ENCODE data around the gene AP4M1. TPM values are rescaled to one million over a fixed set of nuclear protein-coding genes. Genes with fewer than 3 reads are reported as not detected.

The AP4M1 gene
- total and polyA plus RNA-seq, 9 of the 15 experiments (the other 6 are each of a cell fraction or from before 2014, with no cell fraction given) = 1.3 to 30.9 (median 14.1) TPM

DNA sequence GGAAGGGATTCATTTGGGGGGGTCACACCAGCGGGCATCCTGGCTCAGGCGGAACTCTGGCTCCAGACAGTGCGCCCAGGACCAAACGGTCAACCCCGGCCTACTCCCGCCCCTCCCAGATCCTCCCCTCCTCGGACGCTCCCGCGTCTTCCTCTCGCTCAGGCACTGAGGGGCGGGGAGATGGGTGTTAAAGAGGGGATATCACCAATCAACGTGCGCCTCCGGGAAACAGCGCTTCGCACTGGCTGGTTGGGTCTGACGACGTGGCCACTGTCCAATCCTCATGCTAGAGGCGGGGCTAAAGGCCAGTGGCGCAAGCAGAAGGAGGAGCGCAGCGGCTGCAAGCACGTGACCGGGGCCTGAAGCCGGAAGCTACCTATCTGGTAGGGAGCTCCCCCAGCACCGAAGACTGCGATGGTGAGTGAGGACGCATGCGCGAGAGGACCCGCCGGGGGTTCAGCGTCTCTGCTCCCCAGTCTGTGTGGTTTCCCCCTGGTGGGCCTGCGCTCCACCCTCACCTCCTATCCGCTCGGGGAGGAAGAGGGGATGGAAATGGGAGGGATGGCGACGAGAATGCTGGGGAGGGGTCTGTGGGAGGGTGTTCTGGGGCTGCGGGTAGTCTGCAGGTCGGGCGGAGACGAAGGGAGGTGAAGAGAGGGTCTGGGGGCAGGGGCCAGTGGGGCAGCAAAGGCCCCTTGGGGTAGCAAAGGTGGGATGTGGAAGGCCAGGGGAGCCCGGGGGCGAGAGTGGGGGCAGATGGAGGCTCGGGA is 47.3 kb downstream of the AP4M1 start, which contains the start of gene LAMTOR4 (continued):
- peak; percentile 89 for TF ChIP-seq MGA (IDR thresholded peaks at IDR 0.05)
- no peak for TF ChIP-seq BMI1 (IDR thresholded peaks at IDR 0.05; ENCODE audit: low read length)
- TF ChIP-seq CHD2 (IDR thresholded peaks at IDR 0.05; ENCODE audit: low read depth, low read length) = peak; percentile 90
- TF ChIP-seq, protein P1, sequence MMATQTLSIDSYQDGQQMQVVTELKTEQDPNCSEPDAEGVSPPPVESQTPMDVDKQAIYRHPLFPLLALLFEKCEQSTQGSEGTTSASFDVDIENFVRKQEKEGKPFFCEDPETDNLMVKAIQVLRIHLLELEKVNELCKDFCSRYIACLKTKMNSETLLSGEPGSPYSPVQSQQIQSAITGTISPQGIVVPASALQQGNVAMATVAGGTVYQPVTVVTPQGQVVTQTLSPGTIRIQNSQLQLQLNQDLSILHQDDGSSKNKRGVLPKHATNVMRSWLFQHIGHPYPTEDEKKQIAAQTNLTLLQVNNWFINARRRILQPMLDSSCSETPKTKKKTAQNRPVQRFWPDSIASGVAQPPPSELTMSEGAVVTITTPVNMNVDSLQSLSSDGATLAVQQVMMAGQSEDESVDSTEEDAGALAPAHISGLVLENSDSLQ (IDR thresholded peaks at IDR 0.05) = peak; percentile 99
- TF ChIP-seq FIP1L1 (IDR thresholded peaks at IDR 0.05; ENCODE audit: low read depth, low read length, poor library complexity, severe bottlenecking) = peak; percentile 24
- peak; percentile 26; the same call in 1 of the 2 replicates for TF ChIP-seq BCOR (IDR thresholded peaks at IDR 0.05)
- TF ChIP-seq HDGF (IDR thresholded peaks at IDR 0.05) = 0 out of 2 replicates have a peak, but pooled peaks have one; percentile 8
- TF ChIP-seq, protein P2, sequence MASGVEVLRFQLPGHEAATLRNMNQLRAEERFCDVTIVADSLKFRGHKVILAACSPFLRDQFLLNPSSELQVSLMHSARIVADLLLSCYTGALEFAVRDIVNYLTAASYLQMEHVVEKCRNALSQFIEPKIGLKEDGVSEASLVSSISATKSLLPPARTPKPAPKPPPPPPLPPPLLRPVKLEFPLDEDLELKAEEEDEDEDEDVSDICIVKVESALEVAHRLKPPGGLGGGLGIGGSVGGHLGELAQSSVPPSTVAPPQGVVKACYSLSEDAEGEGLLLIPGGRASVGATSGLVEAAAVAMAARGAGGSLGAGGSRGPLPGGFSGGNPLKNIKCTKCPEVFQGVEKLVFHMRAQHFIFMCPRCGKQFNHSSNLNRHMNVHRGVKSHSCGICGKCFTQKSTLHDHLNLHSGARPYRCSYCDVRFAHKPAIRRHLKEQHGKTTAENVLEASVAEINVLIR (CRISPR knock-in tag; IDR thresholded peaks at IDR 0.05) = no peak; the same call in 1 of the 2 replicates
- peak; percentile 67 for TF ChIP-seq SMAD1 (IDR thresholded peaks at IDR 0.05; ENCODE audit: low read depth, low read length, partially characterized antibody)
- peak; percentile 92 for TF ChIP-seq MAX (CRISPR knock-in tag; IDR thresholded peaks at IDR 0.05)
- TF ChIP-seq ZNF232 (CRISPR knock-in tag; IDR thresholded peaks at IDR 0.05) = 0 out of 2 replicates have a peak, but pooled peaks have one; percentile 14
- TF ChIP-seq GABPB1 (CRISPR knock-in tag; IDR thresholded peaks at IDR 0.05) = peak; percentile 80
- TF ChIP-seq ESRRA (IDR thresholded peaks at IDR 0.05; ENCODE audit: borderline replicate concordance, low read depth) = peak; percentile 30; the same call in 1 of the 2 replicates
- peak; percentile 0 for TF ChIP-seq CCNT2 (IDR thresholded peaks at IDR 0.05; ENCODE audit: borderline replicate concordance, extremely low read depth, insufficient read length, low read depth, low read length)

Data from K562 (cell line).